ENCODE results near the gene STAT5B. TPM values are rescaled to one million over a fixed set of nuclear protein-coding genes. Genes with fewer than 3 reads are reported as not detected.

The STAT5B gene
- total and polyA plus RNA-seq, 9 of the 15 experiments (the other 6 are each of a cell fraction or from before 2014, with no cell fraction given) = 20.8 to 176 (median 92.4) TPM

GRCh38 chr17:42193969-42194899 lies 82.0 kb downstream of the STAT5B start, which contains the start of gene GHDC (continued):
- TF ChIP-seq ZBTB5 (IDR thresholded peaks at IDR 0.05) (no peak), HLTF (IDR thresholded peaks at IDR 0.05) (no peak), SMC3 (conservative IDR thresholded peaks at IDR 0.05; ENCODE audit: insufficient read depth, low read depth, low read length) (no peak), CHD2 (IDR thresholded peaks at IDR 0.05; ENCODE audit: low read depth, low read length) (0 out of 2 replicates have a peak, but pooled peaks have one; percentile 20), ARHGAP35 (IDR thresholded peaks at IDR 0.05; ENCODE audit: partially characterized antibody) (no peak), SAP30 (IDR thresholded peaks at IDR 0.05; ENCODE audit: borderline replicate concordance, insufficient read depth, low read depth, low read length, poor library complexity, severe bottlenecking) (peak; percentile 52), PHB (CRISPR knock-in tag; IDR thresholded peaks at IDR 0.05) (no peak), OTX1 (CRISPR knock-in tag; IDR thresholded peaks at IDR 0.05) (no peak), ZNF444 (CRISPR knock-in tag; IDR thresholded peaks at IDR 0.05) (no peak), MITF (IDR thresholded peaks at IDR 0.05) (no peak)
- TF ChIP-seq, protein P1, sequence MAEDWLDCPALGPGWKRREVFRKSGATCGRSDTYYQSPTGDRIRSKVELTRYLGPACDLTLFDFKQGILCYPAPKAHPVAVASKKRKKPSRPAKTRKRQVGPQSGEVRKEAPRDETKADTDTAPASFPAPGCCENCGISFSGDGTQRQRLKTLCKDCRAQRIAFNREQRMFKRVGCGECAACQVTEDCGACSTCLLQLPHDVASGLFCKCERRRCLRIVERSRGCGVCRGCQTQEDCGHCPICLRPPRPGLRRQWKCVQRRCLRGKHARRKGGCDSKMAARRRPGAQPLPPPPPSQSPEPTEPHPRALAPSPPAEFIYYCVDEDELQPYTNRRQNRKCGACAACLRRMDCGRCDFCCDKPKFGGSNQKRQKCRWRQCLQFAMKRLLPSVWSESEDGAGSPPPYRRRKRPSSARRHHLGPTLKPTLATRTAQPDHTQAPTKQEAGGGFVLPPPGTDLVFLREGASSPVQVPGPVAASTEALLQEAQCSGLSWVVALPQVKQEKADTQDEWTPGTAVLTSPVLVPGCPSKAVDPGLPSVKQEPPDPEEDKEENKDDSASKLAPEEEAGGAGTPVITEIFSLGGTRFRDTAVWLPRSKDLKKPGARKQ (CRISPR knock-in tag; IDR thresholded peaks at IDR 0.05) = no peak
- TF ChIP-seq, protein P2, sequence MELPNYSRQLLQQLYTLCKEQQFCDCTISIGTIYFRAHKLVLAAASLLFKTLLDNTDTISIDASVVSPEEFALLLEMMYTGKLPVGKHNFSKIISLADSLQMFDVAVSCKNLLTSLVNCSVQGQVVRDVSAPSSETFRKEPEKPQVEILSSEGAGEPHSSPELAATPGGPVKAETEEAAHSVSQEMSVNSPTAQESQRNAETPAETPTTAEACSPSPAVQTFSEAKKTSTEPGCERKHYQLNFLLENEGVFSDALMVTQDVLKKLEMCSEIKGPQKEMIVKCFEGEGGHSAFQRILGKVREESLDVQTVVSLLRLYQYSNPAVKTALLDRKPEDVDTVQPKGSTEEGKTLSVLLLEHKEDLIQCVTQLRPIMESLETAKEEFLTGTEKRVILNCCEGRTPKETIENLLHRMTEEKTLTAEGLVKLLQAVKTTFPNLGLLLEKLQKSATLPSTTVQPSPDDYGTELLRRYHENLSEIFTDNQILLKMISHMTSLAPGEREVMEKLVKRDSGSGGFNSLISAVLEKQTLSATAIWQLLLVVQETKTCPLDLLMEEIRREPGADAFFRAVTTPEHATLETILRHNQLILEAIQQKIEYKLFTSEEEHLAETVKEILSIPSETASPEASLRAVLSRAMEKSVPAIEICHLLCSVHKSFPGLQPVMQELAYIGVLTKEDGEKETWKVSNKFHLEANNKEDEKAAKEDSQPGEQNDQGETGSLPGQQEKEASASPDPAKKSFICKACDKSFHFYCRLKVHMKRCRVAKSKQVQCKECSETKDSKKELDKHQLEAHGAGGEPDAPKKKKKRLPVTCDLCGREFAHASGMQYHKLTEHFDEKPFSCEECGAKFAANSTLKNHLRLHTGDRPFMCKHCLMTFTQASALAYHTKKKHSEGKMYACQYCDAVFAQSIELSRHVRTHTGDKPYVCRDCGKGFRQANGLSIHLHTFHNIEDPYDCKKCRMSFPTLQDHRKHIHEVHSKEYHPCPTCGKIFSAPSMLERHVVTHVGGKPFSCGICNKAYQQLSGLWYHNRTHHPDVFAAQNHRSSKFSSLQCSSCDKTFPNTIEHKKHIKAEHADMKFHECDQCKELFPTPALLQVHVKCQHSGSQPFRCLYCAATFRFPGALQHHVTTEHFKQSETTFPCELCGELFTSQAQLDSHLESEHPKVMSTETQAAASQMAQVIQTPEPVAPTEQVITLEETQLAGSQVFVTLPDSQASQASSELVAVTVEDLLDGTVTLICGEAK (IDR thresholded peaks at IDR 0.05) = peak; percentile 82
- TF ChIP-seq, protein P2 (CRISPR knock-in tag; IDR thresholded peaks at IDR 0.05) = no peak

Measured in K562 (cell line).